Stomach smooth muscle (tissue), 2 donors: Measurements from ENCODE around the gene YAE1.

ENCODE experiments used
- H3K27ac ChIP-seq: one replicate; pipeline ENCODE4 v1.7.0; 2013; ENCODE audit warnings: mild to moderate bottlenecking, low read length, inconsistent platforms
- H3K27me3 ChIP-seq, 2 donors: one replicate each; pipeline ENCODE4 v1.7.0; 2013; ENCODE audit warnings: low read length in 2 of 2; ENCODE audit not compliant: insufficient read depth in 2 of 2, control insufficient read depth in 1 of 2
- H3K36me3 ChIP-seq, 2 donors: one replicate each; pipeline ENCODE4 v1.7.0; 2013; ENCODE audit warnings: low read length in 2 of 2; ENCODE audit not compliant: control insufficient read depth in 2 of 2, insufficient read depth in 2 of 2
- H3K4me1 ChIP-seq: one replicate; pipeline ENCODE4 v1.7.0; 2013; ENCODE audit warnings: low read length; ENCODE audit not compliant: control insufficient read depth, insufficient read depth
- H3K4me3 ChIP-seq, 2 donors: one replicate each; pipeline ENCODE4 v1.7.0; 2013; ENCODE audit warnings: low read length in 2 of 2
- H3K9ac ChIP-seq, 2 donors: one replicate each; pipeline ENCODE4 v1.7.0; 2013; ENCODE audit warnings: low read length in 2 of 2, mild to moderate bottlenecking in 1 of 2
- H3K9me3 ChIP-seq, 2 donors: one replicate each; pipeline ENCODE4 v1.7.0; 2013; ENCODE audit warnings: low read length in 2 of 2; ENCODE audit not compliant: control insufficient read depth in 2 of 2
- donor health status: healthy.
- donor health status: Pancreatic carcinoma.

The YAE1 gene

DNA sequence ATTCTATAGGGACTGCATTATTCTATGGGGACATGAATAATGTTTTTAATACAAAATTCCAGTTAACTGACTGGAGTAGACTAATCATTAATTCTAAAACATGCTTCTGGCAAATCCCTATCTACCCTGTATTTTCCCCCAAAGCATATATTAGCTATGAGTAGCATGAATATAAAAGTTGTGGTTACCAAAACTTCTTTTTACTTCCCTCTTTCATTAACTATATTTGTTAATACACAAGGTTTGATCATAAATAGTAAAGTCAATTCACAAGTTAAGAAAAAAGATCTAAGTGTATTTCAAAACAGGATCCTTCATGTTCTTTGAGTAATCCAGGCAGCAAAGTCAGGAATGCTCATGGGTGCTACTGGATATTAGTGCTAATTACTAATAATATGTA, 54.3 kb downstream of the YAE1 start:
- no peaks in the 10 kb centered on the region for H3K27me3 ChIP-seq
- H3K4me1 ChIP-seq = peaks cover 8% of the 10 kb centered on the region

DNA sequence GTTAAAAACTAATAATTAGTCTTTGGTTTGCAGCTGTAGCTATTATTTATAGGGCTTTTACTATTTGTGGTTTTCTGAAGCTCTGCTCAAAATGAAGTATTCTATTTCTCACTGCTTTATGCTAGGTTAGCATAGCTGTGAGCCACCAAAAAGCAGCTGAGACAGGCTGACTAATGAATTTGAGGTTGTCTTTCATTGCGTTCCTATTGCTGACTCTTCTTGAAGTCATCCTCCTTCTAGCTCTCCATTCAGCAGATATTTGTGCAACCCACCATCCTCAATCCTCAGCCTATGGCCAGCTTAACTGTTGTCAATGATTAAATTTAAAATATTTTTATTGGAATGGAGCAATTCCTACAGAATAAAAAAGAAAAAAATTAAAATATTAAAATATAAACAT, 55.1 kb downstream of the YAE1 start:
- Histone ChIP-seq H3K9me3 (no peaks in the 10 kb centered on the region), H3K4me1 (peaks cover 8% of the 10 kb centered on the region), H3K9ac (no peak overlapping the region), H3K4me3 (no peak overlapping the region), H3K36me3 (no peaks in the 10 kb centered on the region), H3K27ac (no peak overlapping the region), H3K27me3 (no peaks in the 10 kb centered on the region)

More for the DNA sequence above, 54.3 kb downstream of the YAE1 start:
- Histone ChIP-seq H3K36me3 (no peaks in the 10 kb centered on the region), H3K9me3 (no peaks in the 10 kb centered on the region), H3K4me3 (no peak overlapping the region), H3K9ac (no peak overlapping the region), H3K27ac (no peak overlapping the region)

DNA sequence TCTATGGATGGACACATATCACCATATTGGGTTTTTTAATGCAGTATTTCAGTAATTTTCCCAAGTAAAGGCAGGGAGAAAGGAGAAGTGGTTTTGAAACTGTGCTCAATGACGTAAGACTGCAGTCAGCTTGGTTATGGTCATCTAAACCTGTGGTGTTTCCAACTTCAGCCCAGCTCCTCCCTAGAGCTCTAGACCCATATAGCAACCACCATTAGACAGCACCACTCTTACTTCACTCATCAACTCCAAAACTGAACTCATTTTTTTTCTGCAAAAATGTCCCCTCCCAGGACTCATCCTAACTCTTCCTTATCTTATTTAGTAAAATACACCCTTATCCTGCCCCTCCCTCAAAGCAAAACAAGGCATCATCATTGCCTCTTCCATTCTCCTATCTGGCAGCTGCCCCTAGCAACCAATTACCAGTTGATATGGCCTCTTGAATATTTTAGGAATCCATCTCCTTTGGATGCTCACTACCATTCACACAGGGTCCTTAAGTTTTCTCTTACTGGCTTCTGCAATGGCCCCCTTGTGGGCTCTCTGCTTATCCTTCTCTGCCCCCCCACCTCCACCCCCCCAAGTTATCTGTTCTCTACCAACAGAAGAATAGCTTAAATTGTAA, 55.7 kb downstream of the YAE1 start:
- Histone ChIP-seq H3K9ac (no peak overlapping the region), H3K27ac (no peak overlapping the region), H3K4me3 (no peak overlapping the region)

More for the DNA sequence above, 55.7 kb downstream of the YAE1 start:
- Histone ChIP-seq H3K36me3 (no peaks in the 10 kb centered on the region), H3K27me3 (no peaks in the 10 kb centered on the region), H3K9me3 (no peaks in the 10 kb centered on the region), H3K4me1 (peaks cover 8% of the 10 kb centered on the region)
